Activated CD4-positive, alpha-beta T cell treated with anti-CD3 and anti-CD28 coated beads for 36 hours (primary cell): ENCODE results near the gene PLXND1. TPM values are rescaled to one million over a fixed set of nuclear protein-coding genes. Genes with fewer than 3 reads are reported as not detected.

Source experiments
- ATAC-seq: fragments of 200-7000 bp; cut with Tn5 transposase; one replicate; pipeline ENCODE4 v1.10.0; 2021; ENCODE audit warnings: mild to moderate bottlenecking, moderate library complexity
- CTCF ChIA-PET: fragments of 350-600 bp; sonication (Branson Sonifier 250); formaldehyde crosslinking; loops from one replicate; lab custom pipeline; 2021; ENCODE audit warnings: antibody characterized with exemption; lab: Charles Lee
- POLR2A ChIA-PET: fragments of 350-600 bp; sonication (Branson Sonifier 250); formaldehyde crosslinking; loops from one replicate; lab custom pipeline; 2021; ENCODE audit warnings: antibody characterized with exemption, inconsistent platforms; lab: Charles Lee
- DNase-seq: peaks from one replicate; pipeline ENCODE4 v3.0.0-alpha.2; 2020
- H3K27ac Mint-ChIP-seq: one replicate; pipeline ENCODE4 v1.8.0; 2021; ENCODE audit warnings: mixed read lengths
- H3K27me3 Mint-ChIP-seq: one replicate; pipeline ENCODE4 v1.8.0; 2021; ENCODE audit warnings: mixed read lengths
- H3K36me3 Mint-ChIP-seq: one replicate; pipeline ENCODE4 v1.8.0; 2021; ENCODE audit warnings: low read depth, mixed read lengths
- H3K4me1 Mint-ChIP-seq: one replicate; pipeline ENCODE4 v1.8.0; 2021; ENCODE audit warnings: mixed read lengths
- H3K4me3 Mint-ChIP-seq: one replicate; pipeline ENCODE4 v1.8.0; 2021; ENCODE audit warnings: mild to moderate bottlenecking, moderate library complexity, mixed read lengths
- H3K9me3 Mint-ChIP-seq: one replicate; pipeline ENCODE4 v1.8.0; 2021; ENCODE audit warnings: low read depth, mixed read lengths
- intact Hi-C, 2 experiments: fragments of 100-400 bp; cut with DNase I in 1 of 2; cut with micrococcal nuclease in 1 of 2; formaldehyde crosslinking; loops; one replicate each; pipeline versions ENCODE4 v1.14.2 to v1.15.1; 2022 to 2024; cut with DNase I, micrococcal nuclease
- total RNA-seq, 2 experiments: library from RNA; stranded (reverse); gene quantifications; one replicate each; pipeline ENCODE4 v1.2.3, GENCODE V29; 2021

Gene PLXND1
- total RNA-seq, 2 experiments from 2014 or later = 3.1 to 4.6 TPM

GRCh38 chr3:129618901-129619671 is 12.6 kb upstream of the PLXND1 start:
- H3K9me3 Mint-ChIP-seq = no peaks in the 10 kb centered on the region
- intact Hi-C loops = no loop called here
- H3K27ac Mint-ChIP-seq = no peak overlapping the region
- ATAC-seq (no peak), DNase-seq (peak; percentile 4)
- POLR2A ChIA-PET = no interaction called here
- CTCF ChIA-PET = interaction anchor here (0.6 kb wide), 1 partner anchor 282 kb away, joined by 4 read pairs; no protein-coding TSS in a partner anchor
- no peaks in the 10 kb centered on the region for H3K27me3 Mint-ChIP-seq
- H3K4me1 Mint-ChIP-seq = no peaks in the 10 kb centered on the region
- no peak overlapping the region for H3K4me3 Mint-ChIP-seq
- H3K36me3 Mint-ChIP-seq = no peaks in the 10 kb centered on the region

GRCh38 chr3:129618186-129618820 is 11.8 kb upstream of the PLXND1 start:
- Mint-ChIP-seq H3K4me1 (no peaks in the 10 kb centered on the region), H3K4me3 (no peak overlapping the region), H3K36me3 (no peaks in the 10 kb centered on the region), H3K9me3 (no peaks in the 10 kb centered on the region), H3K27ac (no peak overlapping the region), H3K27me3 (no peaks in the 10 kb centered on the region)
- POLR2A ChIA-PET = no interaction called here
- intact Hi-C loops = no loop called here
- CTCF ChIA-PET = no interaction called here
- ATAC-seq (no peak), DNase-seq (peak; percentile 2)

DNA sequence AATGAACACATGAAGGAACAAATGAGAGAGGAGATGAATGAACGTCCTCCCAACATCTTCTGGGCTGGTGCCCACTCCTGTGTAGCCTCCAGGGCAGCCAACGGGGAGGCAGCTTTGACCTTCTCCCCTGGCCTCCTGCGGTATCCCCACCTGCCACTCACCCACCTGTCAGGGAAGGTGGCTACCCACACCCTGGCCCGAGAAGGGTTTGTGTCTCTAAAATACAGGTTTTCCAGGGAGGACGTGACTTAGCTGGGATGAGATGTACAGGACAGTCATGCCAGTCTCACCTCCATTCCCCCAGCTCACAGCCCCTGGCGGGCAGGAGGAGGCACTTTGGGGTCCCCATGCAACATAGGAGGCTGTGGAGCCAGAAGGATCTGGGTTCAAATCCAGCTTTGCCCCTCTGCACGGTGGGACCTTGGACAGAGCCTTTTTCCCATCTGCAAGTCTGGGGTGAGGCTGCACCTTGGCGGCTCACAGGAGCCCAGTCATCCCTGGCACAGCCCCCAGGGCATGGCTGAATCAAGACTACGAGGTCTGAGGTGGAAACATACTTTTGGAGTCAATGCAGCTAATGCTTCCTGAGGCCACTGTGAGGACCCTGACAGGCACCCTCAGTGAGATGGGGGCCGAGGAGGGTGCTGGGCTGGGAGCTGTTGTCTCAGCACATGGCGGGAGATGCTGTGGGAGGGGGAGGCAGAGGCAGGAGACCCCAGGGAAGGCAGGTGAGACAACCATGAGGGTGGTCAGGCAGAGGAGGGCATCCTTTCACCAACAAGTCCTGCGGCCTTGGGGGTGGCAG is 11.1 kb upstream of the PLXND1 start:
- ChIA-PET CTCF (interaction anchor here (1.2 kb wide), 1 partner anchor 10 kb away, joined by 5 read pairs; no protein-coding TSS in a partner anchor), POLR2A (no interaction called here)
- DNase-seq (peak; percentile 3), ATAC-seq (no peak)
- H3K4me1 Mint-ChIP-seq = no peaks in the 10 kb centered on the region
- H3K9me3 Mint-ChIP-seq = no peaks in the 10 kb centered on the region
- no peaks in the 10 kb centered on the region for H3K27me3 Mint-ChIP-seq
- H3K27ac Mint-ChIP-seq = no peak overlapping the region
- no peak overlapping the region for H3K4me3 Mint-ChIP-seq
- intact Hi-C loops = no loop called here
- no peaks in the 10 kb centered on the region for H3K36me3 Mint-ChIP-seq

DNA sequence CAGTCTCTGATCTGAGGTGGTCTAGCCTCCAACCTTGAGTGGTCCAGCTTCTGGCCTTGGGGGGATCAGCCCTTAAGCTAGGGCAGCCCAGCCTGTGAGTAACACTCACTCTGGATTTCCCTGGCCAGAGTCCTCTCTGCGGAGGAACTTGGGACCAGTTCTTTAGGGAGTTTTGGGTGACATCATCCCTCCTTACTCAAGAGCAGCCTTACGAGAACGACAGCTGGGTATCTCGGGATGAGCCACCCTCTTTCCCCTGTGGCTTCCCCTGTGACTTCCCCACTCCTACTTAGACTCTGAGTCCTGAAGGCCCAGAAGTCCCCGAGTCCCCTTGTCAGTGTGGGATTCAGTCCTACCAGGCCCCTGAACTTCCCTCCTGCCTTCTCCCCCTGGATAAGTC is 10.2 kb upstream of the PLXND1 start:
- ChIA-PET POLR2A (no interaction called here), CTCF (interaction anchor here (1.2 kb wide), 1 partner anchor 11 kb away, joined by 5 read pairs; no protein-coding TSS in a partner anchor)
- H3K4me1 Mint-ChIP-seq = no peaks in the 10 kb centered on the region
- H3K9me3 Mint-ChIP-seq = no peaks in the 10 kb centered on the region
- no peaks in the 10 kb centered on the region for H3K36me3 Mint-ChIP-seq
- DNase-seq = no peak
- no peak for ATAC-seq
- no peak overlapping the region for H3K4me3 Mint-ChIP-seq
- H3K27me3 Mint-ChIP-seq = no peaks in the 10 kb centered on the region
- intact Hi-C loops = no loop called here
- no peak overlapping the region for H3K27ac Mint-ChIP-seq

DNA sequence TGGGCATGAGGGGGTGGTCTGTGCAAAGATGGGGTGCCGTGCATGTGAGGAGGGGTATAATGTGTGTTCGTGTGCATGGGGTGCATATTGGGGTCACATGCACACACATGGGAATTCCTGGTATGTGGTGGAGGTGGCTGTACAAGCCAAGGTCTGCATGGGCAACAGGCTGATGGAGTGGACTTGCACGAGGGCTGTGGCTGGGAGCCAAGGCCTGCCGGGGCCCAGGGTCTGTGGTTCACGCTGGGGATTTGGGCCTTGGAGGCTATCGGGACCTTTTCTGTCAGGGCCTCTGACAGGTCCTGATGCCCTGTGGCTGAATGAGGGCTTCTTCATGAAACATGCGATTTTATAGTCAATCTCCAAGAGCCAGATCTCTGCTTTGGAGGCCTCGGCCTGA is 9.8 kb upstream of the PLXND1 start:
- POLR2A ChIA-PET = no interaction called here
- H3K4me1 Mint-ChIP-seq = no peaks in the 10 kb centered on the region
- CTCF ChIA-PET = interaction anchor here (1.2 kb wide), 1 partner anchor 11 kb away, joined by 5 read pairs; no protein-coding TSS in a partner anchor
- no peak for ATAC-seq
- no peak for DNase-seq
- no peak overlapping the region for H3K4me3 Mint-ChIP-seq
- H3K27me3 Mint-ChIP-seq = no peaks in the 10 kb centered on the region
- no peaks in the 10 kb centered on the region for H3K36me3 Mint-ChIP-seq
- H3K27ac Mint-ChIP-seq = no peak overlapping the region
- no peaks in the 10 kb centered on the region for H3K9me3 Mint-ChIP-seq
- intact Hi-C loops = no loop called here

DNA sequence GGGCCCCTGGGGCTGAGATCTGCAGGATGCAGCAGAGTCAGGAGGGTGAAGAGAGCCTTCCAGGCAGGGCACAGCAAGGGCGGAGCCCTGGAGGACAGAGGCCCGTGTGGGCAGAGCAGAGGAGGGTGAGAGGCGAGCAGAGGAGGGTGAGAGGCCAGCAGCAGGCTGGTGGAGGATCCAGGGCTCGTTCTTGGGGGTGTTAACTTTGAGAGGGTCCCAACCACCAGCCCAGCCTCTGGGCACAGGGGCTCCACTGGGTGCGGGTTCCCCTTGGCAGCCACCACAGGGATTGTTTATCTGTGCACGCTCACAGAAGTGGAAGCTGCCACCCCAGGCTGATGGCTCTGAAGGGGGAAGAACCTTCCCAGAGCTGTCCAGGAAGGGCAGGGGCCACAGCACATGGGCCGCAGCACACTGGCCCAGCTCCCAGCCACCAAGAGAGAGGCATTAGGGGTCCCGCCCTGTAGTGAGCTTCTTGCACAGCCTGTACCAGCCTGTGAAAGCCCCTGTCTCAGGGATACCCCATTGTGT is 9.3 kb upstream of the PLXND1 start:
- intact Hi-C loops = no loop called here

GRCh38 chr3:129614927-129615363 is 8.5 kb upstream of the PLXND1 start:
- CTCF ChIA-PET = no interaction called here
- intact Hi-C loops = no loop called here
- H3K4me1 Mint-ChIP-seq = no peaks in the 10 kb centered on the region
- H3K27me3 Mint-ChIP-seq = no peaks in the 10 kb centered on the region
- DNase-seq (no peak), ATAC-seq (no peak)
- H3K9me3 Mint-ChIP-seq = no peaks in the 10 kb centered on the region
- no peak overlapping the region for H3K4me3 Mint-ChIP-seq
- POLR2A ChIA-PET = no interaction called here
- H3K27ac Mint-ChIP-seq = no peak overlapping the region
- H3K36me3 Mint-ChIP-seq = no peaks in the 10 kb centered on the region

More for the DNA sequence above, 9.3 kb upstream of the PLXND1 start:
- Mint-ChIP-seq H3K9me3 (no peaks in the 10 kb centered on the region), H3K27ac (no peak overlapping the region), H3K36me3 (no peaks in the 10 kb centered on the region), H3K4me3 (no peak overlapping the region), H3K27me3 (no peaks in the 10 kb centered on the region), H3K4me1 (no peaks in the 10 kb centered on the region)
- no peak for DNase-seq
- ChIA-PET POLR2A (no interaction called here), CTCF (interaction anchor here (1.2 kb wide), 1 partner anchor 12 kb away, joined by 5 read pairs; no protein-coding TSS in a partner anchor)
- no peak for ATAC-seq

DNA sequence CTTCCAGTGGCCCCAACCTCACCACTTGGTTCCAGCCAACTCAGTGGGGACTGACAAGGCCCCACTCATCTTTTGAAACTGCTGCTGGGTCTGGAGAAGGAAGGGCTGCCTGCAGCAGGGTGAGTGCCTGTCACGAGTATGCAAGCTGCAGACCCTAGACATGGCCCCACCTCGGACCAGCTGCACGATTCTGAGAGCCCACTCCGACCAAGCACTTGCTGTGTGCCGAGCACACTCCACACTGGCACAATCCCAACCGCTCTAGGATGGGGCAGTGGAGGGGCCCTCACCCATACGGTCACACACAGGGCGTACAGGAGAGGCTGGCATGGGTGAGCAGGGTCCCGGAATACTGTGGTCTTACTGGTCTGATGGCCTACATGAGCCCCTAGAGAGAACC is 8.0 kb upstream of the PLXND1 start:
- ATAC-seq = no peak
- H3K9me3 Mint-ChIP-seq = no peaks in the 10 kb centered on the region
- no peak overlapping the region for H3K4me3 Mint-ChIP-seq
- ChIA-PET CTCF (no interaction called here), POLR2A (no interaction called here)
- H3K27ac Mint-ChIP-seq = no peak overlapping the region
- H3K4me1 Mint-ChIP-seq = no peaks in the 10 kb centered on the region
- DNase-seq = no peak
- H3K27me3 Mint-ChIP-seq = no peaks in the 10 kb centered on the region
- no peaks in the 10 kb centered on the region for H3K36me3 Mint-ChIP-seq
- intact Hi-C loops = no loop called here

GRCh38 chr3:129613367-129613740 is 6.9 kb upstream of the PLXND1 start:
- Mint-ChIP-seq H3K27me3 (no peaks in the 10 kb centered on the region), H3K4me3 (no peak overlapping the region), H3K9me3 (no peaks in the 10 kb centered on the region), H3K27ac (no peak overlapping the region), H3K36me3 (no peaks in the 10 kb centered on the region), H3K4me1 (no peaks in the 10 kb centered on the region)
- DNase-seq (no peak), ATAC-seq (no peak)
- ChIA-PET POLR2A (no interaction called here), CTCF (no interaction called here)
- intact Hi-C loops = no loop called here

DNA sequence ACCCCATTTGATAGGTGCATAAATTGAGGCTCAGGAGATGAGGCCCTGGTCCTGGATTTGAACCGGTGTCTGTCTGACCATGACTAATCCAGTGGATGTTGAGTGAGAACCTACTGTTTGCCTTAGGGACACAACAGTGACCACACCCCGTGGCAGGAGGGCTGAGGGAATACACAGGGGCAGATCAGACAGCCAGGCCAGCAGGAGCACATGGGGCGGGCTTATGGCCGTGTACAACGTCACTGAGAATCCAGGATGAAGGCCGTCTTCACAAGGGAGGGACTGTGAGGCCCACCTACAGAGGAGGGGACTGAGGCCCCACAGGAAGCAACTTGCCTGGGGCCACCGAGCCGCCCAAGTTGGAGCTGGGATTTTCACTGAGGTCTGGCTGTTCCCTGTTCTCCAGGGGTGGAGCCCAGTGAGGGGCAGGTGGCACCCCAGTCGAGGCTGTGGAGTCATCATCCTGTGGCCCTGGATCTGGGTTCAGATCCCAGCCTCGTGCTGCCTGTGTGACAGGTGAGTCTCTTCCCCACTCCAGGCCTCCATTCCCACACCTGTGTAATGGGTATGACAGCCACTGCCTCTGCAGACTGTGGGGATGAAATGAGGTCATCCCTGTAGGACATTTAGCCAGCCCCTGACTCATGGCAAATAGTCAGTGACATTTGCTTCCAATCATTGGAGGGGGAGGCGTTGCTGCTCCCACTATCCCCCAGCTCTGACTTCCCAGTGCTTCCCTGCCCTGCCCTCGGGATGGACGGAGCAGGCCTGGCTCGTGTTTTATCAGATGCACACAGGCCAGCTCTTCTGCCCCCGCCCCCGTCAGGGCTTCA is 6.3 kb upstream of the PLXND1 start:
- Mint-ChIP-seq H3K27ac (no peak overlapping the region), H3K4me1 (no peaks in the 10 kb centered on the region), H3K9me3 (no peaks in the 10 kb centered on the region), H3K4me3 (no peak overlapping the region), H3K36me3 (no peaks in the 10 kb centered on the region), H3K27me3 (no peaks in the 10 kb centered on the region)
- intact Hi-C loops = no loop called here
- ATAC-seq = no peak
- ChIA-PET POLR2A (no interaction called here), CTCF (no interaction called here)
- DNase-seq = no peak
